ENCODE results near the gene ZDHHC11.
"Not testable (repeated sequence)": the region's sequence is repeated elsewhere in the genome, so short reads cannot be mapped to it uniquely, and the experiment has no call there.

GRCh38 chr5:801055-801454 lies 49.7 kb downstream of the ZDHHC11 start:
- not testable (repeated sequence) for TF ChIP-seq CTCF, POLR2A (IDR thresholded peaks at IDR 0.05)
